Measurements from ENCODE around the gene LKAAEAR1.
A peak's percentile ranks its signal among the peaks of the same experiment; 100 is the strongest.
"Not testable (repeated sequence)": the region's sequence is repeated elsewhere in the genome, so short reads cannot be mapped to it uniquely, and the experiment has no call there.

LKAAEAR1 gene

DNA sequence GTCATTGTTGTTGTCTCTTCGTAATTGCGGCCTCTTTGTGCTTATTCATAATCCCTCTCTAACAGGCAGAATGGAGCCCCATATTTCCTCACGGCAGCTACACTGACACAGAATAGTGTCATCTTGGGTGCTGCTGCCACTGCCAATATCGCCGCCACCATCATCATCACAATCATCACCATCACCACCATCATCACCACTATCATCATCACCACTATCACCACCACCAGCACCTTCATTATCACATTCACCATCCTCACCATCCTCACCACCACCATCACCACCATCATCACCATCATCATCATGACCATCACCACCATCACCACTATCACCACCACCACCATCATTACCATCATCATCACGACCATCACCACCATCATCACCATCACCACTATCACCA is 12.3 kb upstream of the LKAAEAR1 start:
- DNase-seq = no peak

DNA sequence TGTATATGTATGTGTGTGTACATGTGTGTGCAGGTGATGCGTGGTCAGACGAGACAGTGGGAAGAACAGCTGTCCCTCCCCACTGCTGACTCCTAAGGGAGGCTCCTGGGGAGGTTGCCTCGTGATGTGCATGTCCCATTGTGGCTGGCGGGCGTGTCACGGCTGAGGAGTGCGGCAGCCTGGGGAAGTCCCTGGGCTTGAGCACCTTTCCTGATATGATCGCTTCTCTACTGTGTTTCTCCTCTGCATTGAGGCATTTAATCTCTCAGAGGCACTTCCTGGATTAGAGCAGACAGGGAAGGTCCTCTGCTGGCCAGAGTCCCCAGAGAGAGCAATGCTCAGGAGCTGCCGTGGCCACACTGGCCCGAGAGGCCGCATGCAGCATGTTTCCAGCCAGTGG is 11.7 kb upstream of the LKAAEAR1 start:
- DNase-seq = no peak

DNA sequence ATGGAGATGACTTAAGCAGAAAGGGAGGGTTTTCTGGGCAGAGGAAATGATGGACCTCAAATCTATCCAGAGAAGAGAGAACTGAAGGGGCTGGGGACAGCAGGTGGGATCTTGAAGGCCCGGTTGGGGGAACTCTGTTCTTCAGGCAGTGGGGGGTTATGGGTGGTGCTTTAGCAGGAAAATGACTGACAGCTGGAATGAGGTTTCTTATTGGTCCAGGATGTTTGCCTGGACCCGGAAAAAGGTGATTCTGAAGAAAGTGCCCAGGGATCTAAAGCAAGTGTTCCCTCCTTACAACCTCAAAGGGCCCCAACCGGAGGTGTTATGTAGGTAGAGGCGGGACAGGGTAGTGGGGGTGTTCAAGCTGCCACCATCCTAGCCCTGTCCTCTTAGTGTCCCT is 11.3 kb upstream of the LKAAEAR1 start:
- DNase-seq = no peak

DNA sequence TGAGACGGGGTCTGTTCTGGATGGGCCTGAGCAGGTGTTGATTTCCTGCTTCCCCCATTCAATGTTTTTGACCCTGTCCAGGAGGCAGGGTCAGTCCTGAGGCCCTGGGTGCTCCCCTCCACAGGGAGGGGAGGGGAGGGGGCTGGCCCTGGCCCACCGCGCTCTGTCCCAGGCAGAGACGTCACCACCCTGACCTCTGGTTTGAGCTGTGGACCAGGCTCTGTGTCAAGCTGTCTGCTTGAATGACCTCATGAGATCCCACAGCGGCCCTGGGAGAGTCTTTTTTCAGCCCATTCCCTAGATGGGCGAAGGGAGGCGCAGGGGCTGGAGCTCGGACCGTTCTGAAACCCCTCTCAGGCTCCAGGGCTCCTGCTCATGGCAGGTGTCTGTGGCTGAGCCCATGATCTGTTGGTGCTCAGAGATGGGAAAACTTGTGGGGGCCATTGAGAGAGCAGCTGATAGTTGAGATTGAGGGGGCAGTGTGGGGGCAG is 8.9 kb upstream of the LKAAEAR1 start:
- no peak for DNase-seq

DNA sequence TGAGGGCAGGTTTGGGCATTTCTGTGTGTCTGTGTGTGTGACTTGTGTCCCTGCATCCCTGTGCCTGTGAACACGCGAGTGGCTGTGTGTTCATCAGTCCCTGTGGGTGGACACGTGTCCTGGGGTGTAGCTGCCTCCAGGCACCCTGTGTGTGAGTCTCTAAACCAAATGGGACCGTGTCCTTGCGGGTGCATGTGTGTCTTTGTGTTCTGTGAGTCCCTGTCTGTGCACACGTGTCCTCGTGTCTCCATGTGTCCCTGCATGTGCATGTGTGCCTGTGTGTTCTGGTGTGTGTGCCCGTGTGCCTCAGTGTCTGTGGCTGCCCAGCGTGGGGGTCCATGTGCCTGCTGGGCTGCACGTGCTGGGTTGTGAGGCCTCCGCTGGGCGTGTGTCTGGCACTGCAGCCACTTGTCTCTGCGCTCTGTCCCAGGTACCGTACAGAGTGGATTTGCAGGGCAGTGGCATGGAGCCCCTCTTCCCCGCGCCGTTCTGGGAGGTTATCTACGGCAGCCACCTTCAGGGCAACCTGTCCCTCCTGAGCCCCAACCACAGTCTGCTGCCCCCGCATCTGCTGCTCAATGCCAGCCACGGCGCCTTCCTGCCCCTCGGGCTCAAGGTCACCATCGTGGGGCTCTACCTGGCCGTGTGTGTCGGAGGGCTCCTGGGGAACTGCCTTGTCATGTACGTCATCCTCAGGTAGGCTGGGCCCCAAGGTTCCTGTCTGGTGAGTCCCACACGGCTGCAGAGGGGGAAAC is 8.2 kb upstream of the LKAAEAR1 start:
- DNase-seq = no peak

DNA sequence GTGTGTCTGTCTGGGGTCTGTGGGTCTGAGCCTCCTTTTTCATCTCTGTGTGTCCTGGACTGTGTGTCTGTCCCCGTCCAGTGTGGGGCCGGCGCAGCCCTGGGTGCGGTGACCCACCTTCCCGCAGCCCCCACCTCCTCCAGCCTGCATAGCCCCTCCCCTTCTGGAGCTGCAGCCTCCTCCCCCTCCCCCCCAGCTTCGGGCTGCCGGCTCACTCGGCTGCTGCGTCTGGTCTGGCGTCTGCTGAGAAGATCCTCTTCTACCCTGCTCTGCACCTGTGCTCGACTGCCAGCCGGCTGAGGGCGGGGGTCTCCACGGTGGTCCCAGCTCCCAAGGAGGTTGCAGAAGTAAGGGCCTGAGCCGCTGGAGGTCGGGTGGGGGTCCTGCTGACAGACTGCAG is 7.6 kb upstream of the LKAAEAR1 start:
- no peak for DNase-seq

DNA sequence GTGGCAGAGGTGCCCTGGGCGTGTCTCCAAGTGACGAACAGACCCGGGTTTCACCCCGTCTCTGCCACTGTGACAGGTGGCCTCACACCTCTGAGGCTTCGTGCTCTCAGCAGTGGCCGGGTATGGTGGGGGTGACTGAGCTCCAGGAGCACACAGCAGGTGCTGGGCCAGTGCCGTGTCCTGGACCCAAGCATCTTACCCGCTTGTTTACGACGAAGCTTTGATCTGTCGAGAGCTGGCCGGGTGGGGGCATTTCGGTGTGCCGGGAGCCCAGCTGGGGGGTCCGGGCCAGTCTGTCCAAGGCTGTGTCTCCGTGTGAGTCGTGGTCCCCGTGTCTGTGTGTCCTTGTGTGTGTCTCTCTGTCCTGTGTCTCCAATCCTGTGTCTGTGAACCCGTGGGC is 7.1 kb upstream of the LKAAEAR1 start:
- DNase-seq = no peak

DNA sequence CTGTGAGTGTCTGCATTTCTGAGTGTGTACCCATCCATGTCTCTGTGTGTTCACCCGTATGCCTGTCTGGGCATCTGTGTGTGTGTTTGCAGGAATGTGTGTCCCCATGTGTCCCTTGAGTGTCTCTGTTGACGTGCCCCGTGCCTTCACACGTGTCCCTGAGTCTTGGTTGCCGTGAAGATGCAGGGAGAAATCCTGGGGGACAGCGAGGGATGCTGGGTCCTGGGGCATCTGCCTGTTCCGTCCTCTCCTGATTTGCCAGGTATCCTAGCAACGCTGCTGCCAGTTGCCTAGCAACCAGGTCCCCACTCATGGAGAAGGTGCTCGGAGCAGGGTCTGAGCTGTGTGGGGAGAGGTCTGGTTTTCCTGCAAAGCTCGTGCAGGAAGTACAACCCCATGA is 6.0 kb upstream of the LKAAEAR1 start:
- no peak for DNase-seq

DNA sequence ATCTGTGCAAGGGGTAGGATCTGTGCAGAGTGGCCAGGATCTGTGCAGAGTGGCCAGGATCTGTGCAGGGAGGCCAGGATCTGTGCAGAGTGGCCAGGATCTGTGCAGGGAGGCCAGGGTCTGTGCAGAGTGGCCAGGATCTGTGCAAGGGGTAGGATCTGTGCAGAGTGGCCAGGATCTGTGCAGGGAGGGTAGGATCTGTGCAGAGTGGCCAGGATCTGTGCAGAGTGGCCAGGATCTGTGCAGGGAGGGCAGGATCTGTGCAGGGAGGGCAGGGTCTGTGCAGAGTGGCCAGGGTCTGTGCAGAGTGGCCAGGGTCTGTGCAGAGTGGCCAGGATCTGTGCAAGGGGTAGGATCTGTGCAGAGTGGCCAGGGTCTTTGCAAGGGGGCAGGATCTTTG is 4.4 kb upstream of the LKAAEAR1 start:
- DNase-seq = not testable (repeated sequence)

DNA sequence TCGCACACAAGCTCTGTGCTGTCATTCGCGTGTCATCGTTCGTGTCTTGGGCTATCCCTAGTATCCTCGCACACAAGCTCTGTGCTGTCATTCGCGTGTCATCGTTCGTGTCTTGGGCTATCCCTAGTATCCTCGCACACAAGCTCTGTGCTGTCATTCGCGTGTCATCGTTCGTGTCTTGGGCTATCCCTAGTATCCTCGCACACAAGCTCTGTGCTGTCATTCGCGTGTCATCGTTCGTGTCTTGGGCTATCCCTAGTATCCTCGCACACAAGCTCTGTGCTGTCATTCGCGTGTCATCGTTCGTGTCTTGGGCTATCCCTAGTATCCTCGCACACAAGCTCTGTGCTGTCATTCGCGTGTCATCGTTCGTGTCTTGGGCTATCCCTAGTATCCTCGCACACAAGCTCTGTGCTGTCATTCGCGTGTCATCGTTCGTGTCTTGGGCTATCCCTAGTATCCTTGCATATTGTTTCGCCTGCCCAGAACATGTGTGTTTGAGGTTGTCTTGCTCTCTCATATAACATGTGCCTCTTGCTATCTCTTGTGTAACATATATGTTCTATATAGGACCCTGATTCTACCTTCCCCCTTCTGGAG is 3.1 kb upstream of the LKAAEAR1 start:
- DNase-seq = not testable (repeated sequence)

DNA sequence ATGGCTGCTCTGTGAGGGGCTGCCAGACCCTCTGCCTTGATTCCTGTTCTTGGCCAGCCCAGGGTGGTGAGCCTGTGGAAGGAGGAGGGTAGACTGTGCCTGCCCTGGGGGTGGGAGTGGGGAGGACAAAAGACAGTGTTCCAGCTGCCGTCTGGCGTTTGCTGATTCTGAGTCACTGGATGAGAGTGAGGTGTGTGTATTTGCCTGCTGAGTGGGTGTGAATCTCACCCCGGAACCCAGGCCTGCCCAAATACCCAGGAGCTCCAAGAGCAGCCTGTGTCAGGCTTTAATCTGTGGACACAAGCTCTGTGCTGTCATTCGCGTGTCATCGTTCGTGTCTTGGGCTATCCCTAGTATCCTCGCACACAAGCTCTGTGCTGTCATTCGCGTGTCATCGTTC is 2.6 kb upstream of the LKAAEAR1 start:
- no peak for DNase-seq

DNA sequence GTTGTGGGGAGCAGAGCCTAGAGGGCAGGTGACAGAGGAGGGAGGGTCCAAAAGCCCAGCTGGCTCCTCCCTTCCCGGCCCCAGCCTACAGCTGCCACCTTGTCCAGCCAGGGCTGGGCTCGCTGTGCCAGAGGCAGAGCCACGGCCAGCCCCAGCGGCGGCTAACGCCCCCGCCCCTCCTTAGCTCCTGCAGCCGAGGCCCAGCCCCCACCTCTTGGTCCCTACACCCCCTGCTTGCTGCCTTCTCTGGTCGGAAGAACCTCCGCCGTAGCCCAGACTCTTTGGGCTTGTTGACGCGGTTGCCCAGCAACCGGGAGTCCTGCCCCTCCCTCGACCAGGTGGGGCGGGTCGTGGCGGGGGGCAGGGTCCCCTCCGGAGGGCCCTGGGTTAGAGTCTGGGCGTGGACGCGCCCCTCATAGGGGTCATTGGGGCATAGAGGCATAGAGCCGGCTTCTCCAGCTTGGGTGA is 521 bp upstream of the LKAAEAR1 start:
- DNase-seq = no peak

DNA sequence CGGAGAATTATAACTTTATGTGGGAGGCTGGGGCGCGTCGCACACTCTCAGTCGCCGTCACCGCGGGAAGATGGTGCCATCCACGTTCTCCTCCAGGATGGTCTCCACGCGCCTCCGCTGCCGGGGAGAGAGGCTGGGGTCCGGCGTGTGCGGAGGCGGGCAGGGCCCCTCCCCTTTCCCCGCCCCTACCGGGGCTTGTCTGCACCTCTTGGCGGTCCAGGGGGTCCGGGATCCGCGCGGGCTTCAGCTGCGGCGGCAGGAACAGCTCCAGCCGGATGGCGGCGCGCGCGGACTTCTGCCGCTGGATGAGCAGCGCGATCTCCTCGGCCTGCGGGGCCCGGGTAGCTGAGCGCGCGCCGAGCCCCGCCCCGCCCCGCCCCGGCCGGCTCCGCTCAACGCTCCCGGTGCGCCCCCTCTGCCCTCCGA is 807 bp downstream of the LKAAEAR1 start:
- DNase-seq = peak; percentile 71

DNA sequence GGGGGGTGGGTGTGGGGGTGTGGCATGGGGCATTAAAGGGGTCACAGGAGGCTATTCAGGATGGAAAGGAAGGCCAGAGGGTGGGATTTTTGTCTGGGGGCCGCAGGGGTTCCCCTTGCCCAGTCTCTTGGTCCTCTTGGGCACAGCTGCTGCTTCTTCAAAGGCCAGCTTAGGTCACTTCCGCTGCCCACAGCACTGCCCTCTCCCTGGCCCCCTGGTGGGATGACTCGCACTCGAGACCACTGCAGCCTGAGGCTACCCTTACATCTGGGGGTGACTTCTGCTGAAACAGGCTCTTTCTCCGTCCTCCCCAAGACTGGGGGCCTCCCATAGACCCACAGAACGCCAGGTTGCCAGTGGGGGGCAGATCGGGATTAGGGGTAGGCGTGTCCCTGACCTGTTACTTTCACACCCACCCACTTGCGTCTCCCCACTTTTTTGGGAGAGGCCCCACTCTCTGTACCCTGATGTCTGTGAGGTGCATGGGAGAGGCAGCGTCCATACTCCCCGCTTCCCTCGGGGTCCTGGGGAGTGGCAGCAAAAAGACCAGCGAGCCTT is 1.3 kb downstream of the LKAAEAR1 start:
- DNase-seq = no peak

DNA sequence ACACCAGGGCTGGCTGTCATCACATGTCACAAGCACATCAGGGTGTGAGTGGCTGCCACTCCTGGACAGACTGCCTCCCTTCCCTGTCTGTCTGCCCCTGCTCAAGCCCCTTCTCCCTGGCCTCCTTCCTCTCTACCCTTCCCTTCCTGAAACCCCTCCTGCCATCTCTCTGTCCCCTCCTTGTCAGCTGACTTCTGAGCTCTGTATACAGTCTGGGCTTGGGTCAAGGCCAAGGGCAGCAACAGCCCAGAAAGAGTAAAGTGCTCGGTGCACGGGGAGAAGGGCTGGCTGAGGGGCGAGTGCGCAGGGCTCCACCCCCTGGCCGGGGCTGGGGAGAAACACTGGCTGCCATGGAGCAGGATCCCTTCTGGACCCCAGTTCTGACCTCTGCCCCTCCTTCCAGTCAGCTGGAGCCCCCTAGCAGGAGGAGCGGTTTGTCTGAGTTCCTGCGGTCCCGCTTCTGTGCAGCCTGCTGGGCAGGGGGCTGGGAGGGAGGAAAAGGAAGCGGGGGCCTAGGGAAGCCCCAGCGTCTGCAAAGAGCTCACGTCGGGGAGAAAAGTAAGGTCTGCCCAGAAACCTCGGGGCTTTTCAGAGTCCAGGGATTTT is 2.0 kb downstream of the LKAAEAR1 start:
- no peak for DNase-seq

DNA sequence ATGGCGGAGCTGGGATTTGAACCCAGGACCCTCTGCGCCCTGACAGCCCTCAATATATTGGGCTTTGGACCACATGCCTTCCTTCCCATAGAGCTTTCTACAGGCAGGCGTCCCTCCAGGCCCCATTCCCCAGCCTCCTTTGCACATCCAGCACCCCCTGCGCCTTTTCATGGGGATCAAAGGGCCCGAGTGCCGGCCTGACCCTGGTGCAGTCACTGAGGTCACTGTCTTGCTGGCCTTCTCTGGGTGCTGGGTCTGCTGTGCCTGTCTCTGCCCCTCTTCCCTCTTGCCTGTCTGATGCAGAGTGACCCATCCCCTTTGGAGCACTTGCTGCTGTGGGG is 2.6 kb downstream of the LKAAEAR1 start:
- no peak for DNase-seq

DNA sequence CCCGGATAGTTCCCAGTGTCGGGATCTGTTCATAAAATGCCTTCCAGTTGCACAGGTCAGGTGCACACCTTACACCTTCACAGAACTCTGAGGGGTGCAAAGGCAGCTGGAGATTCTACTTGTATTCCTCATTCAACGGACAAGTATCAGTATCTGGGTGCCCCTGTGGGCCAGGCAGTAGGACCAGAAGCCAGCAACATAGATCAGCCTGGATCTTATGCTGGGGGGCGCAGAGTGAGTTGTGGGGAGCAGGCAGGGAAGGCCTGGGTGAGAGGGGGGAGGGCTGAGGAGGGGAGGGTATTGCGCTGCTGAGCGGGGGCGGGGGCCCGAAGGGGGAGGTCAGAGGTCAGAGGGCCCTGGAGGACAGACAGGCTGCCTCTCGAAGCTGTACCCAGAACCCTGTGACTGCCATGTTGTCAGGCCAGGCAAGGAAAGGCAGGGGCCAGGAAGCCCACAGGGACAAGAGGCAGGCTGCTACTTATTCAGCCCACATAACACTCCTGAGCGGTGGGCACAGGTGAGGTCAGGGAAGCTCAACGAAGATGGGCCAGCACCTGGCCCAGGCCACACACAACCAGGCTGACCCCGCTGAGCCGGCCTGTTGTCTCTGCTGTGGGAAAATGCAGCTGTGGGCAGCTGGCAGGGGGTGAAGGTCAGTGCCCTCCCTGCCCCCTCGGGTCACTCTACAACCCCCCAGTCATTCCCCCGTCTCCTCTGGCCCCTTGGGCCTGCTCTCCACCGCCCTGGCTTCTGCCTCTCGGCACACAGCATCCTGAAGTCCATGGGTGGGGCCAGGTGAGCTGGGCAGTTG is 3.2 kb downstream of the LKAAEAR1 start:
- no peak for DNase-seq

DNA sequence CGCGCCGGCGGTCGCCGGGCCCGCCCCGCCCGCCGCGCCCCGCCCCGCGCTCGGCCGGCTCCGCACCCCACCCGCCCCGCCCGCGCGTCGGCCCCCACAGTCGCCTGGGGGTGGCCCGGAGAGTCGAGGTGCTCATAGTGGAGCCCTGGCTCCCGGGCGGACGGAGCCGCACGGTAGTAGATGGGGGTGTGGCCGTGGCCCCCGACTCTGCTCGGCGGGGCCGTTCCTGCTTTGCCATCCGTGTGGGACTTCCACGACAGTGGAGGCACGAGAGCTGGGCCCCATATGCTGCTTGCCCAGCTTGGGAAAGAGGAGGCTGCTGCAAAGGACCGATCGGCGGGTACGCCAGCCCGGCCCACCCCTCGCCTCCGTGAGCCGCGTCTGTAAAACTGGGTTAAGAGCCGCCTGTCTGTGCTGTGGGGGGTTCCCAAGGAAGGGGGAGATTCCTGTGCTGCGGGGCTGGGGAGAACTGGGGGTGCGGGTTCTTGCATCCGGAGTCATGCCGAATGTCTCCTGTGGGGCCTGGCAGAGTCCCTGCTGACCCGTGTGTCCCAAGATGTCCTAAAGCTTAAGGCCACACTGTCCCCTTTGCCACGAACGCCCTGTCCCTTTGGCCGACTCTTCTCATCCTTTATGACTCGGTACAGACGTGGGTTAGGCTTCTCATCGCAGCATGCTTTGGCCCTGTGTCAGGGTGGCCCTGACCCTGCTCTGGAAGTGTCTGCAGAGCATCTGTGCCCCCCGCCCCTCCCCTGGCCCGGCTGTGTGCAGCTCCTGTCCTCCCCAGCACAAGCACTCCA is 4.0 kb downstream of the LKAAEAR1 start, which contains the start of gene OPRL1:
OPRL1 (plus strand) TSS at position 70 of the 800 bp plus-strand sequence. CDS start 12,639 bp downstream, outside the sequence.
- no peak for DNase-seq

DNA sequence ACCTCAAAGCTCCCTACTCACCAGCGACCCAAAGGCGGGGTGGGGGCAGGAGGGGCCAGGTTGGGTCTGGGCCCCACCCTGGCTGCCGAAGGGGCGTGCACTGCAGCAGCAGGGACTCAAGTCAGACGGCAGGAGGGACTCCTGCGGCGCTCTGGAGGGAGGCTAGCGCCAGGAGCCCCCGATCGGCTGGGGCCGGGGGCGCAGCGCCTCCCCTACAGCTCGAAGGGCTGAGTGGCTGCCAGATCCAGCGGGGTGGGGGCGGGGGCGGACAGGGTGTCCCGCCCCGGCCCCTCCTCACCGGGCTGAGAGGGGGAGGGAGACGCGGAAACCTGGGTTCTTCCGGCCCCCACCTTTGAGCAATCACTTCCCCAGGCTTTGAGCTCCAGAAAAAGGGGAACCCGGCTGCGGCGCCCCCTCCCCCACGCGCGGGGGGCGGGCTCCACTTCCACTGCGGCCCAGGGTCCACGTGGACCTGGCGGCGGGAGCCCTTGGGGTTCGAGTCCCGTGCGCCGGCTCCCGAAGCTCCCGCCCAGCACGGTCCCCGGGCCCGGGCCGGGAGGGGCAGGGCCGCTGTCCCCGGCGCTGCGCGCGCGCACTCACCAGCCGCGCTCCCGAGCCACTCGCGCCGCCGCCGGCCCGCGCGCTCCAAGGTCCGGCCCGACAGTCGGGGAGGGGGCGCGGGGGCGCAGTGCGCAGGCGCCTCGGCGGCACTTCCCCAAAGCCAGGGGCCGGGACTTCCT is 4.8 kb downstream of the LKAAEAR1 start, which contains the start of gene RGS19:
RGS19 (minus strand) TSS at position 246 of the 740 bp plus-strand sequence. CDS start 2,632 bp downstream, outside the sequence.
- DNase-seq = peak; percentile 47

DNA sequence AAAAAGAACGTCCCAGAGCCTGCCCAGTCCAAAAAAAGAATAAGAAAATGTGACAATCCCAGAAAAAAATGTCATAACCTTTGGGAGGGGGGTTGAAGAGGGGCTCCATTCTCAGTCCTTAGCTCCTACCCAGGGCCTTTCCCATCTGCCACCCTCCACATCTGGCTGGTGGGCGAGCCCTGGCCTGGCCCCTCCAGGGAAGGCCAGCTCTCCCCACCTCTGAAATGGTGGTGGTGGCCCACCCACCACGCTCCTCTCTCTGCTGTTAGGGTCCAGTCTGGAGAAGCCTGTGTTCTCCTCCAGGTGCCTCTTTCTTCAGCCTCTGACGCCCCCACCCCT is 5.3 kb downstream of the LKAAEAR1 start:
- DNase-seq = no peak

DNA sequence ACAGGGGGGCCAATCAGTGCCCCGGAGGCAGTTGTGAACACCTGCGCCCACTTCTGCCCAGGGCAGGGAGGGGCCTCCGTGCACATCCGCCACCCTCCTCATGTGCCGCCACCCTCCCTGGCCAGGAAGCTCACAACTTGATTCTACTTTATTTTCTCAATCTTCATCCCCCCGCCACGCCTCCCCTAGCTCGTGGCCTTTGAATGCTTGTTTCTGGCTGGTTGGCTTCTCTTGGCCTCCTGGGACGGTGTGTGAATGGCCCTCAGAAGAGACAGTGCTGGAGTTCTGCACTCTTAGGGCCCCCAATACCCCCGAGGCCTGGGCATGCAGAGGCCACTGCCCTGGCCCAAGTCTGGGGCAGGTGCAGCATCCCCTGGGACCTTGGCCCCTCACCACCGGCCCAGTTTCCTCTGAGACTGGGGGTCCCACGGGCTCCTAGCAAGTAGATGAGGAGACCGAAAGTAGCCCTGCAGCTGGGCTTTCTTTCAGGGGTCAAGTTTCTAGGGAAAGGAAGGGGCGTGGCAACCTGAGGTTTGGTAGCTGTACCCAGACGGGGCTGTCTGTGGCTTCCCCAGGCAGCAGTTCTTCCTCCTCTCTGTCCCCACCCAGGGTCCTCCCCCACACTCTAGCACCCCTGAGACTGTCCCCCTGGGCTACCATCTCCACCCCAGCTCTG is 6.2 kb downstream of the LKAAEAR1 start:
- peak; percentile 53 for DNase-seq

Data from stimulated activated CD4-positive, alpha-beta T cell treated with anti-CD3 and anti-CD28 coated beads, Interleukin-1b, Interleukin-23, amount 100 ng/mL, for 48 hours (primary cell).